GM21786 (cell line): ENCODE data around the gene RNF180.

Experiments
- ATAC-seq: cut with Tn5 transposase; IDR thresholded peaks from one replicate; pipeline ENCODE4 v1.9.1; 2021; ENCODE audit not compliant: unreplicated experiment

The RNF180 gene, protein sequence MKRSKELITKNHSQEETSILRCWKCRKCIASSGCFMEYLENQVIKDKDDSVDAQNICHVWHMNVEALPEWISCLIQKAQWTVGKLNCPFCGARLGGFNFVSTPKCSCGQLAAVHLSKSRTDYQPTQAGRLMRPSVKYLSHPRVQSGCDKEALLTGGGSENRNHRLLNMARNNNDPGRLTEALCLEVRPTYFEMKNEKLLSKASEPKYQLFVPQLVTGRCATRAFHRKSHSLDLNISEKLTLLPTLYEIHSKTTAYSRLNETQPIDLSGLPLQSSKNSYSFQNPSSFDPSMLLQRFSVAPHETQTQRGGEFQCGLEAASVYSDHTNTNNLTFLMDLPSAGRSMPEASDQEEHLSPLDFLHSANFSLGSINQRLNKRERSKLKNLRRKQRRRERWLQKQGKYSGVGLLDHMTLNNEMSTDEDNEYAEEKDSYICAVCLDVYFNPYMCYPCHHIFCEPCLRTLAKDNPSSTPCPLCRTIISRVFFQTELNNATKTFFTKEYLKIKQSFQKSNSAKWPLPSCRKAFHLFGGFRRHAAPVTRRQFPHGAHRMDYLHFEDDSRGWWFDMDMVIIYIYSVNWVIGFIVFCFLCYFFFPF

DNA sequence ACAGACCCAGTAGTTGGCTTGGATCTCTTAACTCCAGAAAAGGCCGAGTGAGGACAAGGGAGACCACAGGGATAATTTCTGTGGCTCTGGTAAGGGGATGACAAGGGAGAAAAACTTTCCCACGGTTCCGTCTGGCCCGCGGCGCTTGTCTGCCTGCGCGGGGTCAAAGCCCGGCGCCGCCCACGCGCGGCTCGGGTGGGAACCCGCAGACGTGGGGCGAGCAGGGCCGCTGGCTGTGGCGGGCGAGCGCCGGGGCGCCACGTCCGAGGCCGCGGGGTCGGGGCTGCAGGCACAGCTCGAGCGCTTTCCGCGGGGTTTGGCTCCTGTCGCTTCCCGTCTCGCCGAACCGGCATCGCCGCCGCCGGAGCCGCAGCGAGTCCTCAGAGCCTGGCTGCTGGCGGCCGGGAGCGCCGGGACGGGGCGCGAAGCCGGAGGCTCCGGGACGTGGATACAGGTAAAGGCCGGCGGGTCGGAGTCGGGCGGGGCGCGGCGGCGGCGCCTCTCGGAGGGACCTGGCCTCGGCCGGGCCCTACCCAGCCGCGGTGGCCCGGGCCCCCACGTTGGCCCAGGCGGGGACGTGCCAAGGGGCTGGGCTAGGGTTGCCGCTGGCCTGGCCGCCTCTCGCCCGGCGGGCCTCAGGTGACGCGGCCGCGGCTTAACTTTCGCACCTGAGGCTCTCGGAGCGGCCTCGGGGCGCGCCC lies at the start of gene RNF180:
Gene RNF180 (plus strand): TSS at position 344 of the 701 bp plus-strand sequence. CDS start 34,965 bp downstream, outside the sequence.
- ATAC-seq = no peak

DNA sequence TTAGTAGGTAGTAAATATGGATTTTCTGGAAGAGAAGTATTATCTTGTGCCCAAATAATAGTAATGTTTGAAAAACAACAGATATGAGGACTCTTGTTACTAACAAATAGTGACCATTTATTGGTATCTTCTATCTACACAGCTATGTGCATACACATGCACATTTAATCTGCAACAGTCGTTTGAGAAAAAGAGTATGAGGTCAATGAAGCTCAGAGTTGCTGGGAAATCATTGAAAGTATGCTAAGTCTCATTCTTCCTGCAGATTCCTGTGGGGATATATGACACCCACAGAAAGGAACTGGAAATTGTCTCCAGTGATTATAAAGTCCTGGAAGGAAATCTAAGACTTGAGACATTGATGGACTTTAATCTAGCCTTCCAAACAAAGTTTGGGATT lies 40.1 kb upstream of the RNF180 start:
- ATAC-seq = no peak

DNA sequence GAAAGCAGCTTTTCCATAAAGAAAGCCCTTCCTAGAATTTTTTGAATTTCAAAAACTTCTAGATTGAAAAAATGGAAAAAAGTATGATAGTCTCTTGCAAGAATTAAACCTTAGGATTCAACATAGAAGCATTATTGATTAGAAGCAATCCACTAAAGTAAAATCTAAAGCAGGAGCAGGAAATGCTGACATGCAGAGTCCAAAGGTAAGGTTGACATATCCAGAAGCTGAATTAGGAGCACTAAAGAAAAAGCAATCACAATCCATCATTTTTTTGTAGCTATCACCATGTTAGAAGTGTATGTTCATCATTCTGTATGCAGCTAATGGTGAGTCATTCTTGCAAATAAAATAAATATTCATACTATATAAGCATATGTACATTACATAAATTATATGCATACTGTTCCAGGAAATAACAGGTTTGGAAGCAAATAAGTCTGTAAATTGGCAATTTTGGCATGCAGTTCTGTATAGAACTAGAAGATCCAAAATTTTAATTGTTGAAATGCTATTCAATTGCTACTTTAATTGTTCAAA lies 39.4 kb upstream of the RNF180 start:
- no peak for ATAC-seq

DNA sequence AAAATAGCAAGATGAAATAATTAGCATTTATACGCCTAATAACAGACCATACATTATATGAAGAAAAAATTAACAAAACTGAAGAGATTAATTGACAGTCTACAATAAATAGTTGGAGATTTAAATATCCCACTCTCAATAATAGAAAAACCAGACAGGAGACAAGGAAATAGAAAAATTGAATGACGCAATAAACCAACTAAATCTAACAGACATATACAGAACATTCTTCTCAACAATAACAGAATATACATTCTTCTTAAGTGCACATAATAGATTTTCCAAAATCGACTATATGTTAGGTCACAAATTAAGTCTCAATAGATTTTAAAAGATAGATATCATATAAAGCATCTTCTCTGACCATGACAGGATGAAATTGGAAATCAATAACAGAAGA lies 25.6 kb upstream of the RNF180 start:
- no peak for ATAC-seq

DNA sequence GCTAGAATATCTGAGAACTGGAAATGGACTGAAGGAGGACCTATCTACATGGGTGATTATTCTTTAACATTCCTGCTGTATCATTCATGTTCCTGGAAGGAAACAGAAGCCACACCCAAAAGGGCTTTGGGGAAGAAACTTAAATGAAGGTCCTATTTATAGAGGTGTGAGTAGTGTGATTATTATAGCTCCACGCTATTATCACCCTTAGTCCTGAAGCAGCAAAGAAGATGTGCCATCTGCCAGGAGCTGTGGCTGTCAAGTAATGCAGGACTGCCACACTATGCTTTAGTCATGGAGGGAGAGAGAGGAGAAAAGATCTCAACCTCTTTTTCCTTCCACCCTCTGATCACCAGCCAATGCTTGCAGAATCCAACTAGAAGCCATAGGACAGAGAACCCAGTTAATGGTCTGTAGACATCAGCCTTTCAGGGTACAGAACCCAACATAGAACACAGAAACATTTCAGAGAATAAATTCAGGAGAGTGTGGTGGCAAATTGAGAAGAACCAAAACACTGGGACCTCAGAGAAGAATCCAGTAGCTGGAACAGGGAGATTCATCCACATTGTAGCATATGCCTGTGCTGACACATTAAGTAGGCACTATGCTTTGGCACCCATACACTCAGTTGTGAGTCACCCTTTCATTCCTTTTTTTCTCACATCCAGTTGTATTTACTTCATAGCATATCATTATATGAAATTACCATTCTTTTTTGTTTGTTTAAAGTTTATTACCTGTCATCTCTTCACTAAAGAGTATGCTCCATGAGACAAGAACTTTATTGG lies 21.0 kb upstream of the RNF180 start:
- ATAC-seq = no peak

DNA sequence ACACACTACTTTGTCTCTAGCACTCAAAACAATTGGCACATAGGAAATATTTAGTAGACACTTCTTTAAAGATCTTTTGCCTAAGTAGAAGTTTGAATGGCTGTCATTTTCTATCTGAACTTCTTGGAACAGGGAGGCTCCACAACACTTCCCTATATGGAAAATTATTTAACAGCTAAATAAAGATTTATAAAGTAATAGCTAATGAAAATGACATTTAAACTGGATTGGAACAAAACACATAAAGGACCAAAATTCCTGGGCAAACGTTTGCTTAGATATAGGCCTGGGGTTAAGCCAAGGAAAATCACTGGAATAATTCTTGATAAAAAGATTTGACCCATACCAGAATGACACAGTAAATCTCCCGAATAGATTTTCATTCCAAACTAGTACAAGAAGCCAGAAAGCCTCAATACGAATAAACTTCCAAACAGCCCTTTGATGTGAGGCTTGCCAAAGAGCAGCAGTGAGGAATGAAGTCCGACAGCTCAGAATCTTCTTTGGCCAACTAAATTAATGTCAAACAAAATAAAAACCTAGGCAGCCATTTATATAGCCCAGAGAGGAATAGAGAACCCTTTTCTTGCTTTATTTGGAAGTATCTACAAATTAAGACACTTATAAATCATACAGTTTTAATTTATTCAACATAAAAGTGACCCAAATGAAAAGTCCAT lies 20.3 kb upstream of the RNF180 start:
- ATAC-seq = no peak

DNA sequence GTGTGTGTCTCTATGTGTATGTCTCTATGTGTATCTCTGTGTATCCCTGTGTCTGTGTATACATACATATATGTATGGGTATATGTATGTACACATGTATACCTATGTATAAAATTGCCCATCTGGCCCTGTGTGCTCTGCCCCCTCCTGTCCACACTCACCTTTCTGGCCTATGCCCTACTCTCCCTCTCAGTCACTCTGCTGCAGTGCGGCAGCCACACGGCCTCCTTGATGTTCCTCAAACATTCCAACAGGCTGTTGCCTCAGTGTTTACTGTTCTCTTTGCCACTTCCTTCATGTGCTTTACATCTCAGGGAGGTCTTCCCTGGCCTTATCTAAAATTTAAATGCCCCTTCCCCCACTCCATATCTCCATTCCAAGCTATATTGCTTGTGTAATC lies 18.3 kb upstream of the RNF180 start:
- no peak for ATAC-seq

DNA sequence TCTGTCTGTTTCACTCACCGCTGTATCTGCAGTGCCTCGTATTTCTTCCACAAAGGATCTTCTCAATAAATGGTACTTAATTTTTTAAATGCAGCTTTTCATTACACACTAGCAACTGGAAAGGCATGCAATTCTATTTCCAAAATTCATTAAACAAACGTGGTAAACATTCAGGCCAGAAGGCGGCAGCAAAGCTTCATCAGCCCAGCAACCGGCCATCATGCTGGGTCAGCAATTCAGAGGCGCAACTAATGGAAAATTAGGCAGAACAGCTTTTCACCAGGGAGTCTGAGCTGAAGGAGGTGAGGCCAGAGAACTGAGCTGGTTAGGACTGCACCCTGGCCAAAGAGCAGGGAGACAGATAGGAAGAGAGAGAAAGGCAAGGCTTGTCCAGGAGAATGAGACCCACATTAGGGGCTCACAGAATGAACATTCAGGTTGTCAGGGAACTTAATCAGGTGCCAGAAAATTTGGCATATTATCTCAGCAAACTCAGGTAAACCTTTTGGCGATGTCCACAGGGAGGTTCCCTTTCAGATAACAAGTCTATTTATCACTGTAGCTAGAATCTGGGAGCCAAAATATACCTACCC lies 17.7 kb upstream of the RNF180 start:
- ATAC-seq = peak; percentile 68

DNA sequence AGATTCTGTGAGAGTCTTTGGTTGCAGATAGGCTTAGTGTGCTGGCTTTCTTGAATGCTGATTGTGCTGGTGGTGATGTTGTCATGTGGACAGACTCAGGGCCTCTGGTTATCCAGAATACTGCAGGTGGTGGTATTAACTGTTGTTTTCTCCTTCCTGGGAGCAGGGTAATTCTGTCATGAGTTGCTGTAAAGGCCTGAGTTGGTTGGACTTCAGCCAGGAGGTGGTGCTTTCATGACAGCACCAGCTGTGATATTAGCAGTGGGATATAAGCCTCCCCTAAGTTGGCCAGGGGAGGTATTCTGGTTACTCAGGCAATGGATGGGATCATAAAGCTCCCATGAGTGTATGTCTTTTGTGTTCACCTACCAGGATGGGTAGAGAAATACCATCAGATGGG lies 16.4 kb upstream of the RNF180 start:
- ATAC-seq = no peak

DNA sequence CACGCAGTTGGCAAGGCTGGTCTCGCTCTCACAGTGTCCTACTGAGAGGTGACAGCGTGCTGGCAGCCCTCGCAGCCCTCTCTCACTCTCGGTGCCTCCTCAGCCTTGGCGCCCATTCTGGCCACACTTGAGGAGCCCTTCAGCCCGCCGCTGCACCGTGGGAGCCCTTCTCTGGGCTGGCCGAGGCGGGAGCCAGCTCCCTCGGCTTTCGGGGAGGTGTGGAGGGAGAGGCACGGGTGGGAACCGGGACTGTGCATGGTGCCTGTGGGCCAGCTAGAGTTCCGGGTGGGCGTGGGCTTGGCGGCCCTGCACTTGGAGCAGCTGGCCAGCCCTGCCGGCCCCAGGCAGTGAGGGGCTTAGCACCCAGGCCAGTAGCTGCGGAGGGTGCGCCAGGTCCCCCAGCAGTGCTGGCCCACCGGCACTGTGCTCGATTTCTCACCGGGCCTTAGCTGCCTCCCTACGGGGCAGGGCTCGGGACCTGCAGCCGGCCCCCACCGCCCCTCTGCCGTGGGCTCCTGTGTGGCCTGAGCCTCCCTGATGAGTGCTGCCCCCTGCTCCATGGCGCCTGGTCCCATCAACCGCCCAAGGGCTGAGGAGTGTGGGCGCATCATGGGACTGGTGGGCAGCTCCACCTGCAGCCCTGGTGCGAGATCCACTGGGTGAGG lies 15.7 kb upstream of the RNF180 start:
- ATAC-seq = no peak

DNA sequence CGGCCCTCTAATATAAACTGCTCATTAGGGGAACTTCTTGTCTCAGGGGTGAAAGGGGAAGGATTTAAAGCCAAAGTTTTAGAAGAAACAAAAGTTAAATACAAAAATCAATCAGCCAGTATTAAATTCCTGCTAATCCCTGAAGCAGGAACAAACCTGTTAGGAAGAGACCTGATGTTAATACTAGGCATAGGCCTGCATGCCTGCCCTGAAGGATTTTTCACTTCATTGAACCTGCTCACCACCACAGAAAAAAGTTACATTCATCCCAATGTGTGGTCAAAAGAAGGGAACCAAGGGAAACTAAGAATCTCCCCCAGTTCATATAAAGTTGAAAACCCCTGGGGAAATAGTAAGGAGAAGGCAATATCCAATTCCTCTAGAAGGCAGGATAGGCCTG lies 9.4 kb upstream of the RNF180 start:
- no peak for ATAC-seq

DNA sequence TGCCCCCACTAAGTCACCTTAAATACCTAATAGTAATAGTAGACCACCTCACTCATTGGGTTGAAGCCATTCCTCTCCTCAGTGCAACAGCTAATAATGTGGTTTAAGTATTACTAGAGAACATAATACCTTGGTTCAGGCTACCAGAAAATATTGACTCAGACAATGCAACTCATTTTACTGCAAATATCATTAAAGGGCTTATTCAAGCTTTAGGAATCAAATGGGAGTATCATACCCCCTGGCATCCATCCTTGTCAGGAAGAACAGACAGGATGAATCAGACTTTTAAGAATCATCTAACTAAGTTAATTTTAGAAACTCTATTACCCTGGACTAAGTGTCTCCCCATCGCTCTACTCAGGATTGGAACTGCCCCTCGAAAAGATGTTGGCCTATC lies 6.8 kb upstream of the RNF180 start:
- ATAC-seq = no peak

DNA sequence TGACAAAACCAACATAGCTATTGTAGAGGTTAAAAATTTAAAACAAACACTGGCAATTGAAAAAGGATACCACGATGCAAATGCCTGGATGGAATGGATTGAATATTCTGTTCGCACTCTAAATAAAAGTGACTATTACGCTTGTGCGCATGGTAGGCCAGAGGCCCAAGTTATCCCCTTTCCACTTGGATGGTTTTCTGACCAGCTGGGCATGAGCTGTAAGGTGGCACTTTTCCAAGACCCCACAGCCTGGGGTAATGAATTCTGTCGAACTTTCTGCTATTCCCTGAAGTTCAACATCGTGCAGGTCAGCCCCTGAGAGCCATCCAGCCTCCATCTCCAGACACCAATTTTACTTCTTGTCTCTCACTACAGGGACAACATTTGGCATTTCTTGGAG lies 5.4 kb upstream of the RNF180 start:
- ATAC-seq = no peak

DNA sequence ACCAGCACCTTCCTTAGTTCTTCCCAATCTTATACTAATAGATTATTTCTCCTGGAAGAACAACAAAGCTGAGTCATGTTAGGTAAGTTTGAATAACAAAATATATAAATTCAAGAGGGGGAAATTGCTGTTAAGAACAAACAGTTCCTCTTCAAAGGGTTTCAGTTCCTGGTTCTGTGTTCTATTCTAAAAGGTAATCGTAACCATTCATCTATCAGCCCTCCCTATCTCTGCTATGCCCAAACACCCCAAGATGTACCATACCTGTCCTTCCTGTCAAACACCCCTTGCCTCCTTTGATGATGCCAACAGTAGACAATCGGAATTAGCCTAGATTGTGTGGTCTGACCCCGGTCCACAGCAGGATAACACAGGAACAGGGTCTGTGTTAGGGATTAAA lies 4.2 kb upstream of the RNF180 start:
- ATAC-seq = peak; percentile 57

DNA sequence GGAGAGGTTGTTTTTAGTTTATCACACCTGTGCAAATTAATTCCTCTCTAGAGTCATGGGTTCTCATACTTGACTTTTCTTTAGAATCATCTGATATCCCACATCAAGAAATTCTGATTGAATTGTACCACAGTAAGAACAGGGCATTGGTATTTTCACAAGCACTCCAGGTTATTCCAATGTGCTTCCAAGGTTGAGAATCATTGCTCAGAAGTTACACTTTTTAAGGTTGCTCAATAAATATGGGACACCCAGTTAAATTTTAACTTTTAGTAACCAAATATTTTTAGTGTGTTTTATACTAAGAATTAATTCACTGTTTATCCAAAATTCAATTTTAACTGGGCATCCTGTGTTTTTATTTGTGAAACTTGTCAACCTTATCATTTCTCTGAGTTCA lies 2.5 kb upstream of the RNF180 start:
- no peak for ATAC-seq

DNA sequence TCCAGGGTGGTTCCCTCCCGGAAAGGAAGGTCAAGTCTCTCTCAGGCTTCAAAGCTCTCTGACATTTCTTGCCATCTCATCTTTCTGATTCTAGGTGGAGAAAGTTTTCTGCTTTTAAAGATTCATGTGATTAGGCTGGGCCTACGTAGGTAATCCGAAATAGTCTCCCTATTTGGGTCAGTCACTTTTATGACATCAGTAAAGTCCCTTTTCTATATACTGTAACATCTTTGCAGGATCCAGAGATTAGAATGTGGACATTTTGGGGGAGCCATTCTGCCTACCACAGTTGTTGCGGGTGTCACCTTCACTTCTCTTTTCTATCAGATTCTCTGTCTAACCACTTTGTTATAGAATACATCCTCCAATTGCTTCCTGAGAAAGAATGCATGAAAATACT lies 1.9 kb upstream of the RNF180 start:
- ATAC-seq = no peak

DNA sequence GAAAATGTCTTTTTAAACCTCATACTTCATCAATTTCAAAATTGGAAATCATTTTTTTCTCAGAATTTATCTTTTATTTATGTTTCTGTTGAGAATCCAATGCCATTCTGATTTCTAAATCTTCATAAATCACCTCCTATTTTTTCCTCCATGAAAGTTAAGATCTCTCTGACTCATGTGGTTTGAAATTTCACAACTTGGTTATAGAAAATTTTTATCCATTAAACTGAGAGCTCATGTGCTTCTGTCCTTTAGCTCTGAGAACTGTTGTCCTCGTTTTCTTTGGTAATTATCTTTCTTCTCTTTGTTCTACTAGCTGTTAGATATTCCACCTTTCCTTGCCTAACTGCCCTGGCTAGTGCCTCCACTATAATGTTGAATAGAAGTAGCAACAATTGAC lies 1.5 kb upstream of the RNF180 start:
- ATAC-seq = no peak

DNA sequence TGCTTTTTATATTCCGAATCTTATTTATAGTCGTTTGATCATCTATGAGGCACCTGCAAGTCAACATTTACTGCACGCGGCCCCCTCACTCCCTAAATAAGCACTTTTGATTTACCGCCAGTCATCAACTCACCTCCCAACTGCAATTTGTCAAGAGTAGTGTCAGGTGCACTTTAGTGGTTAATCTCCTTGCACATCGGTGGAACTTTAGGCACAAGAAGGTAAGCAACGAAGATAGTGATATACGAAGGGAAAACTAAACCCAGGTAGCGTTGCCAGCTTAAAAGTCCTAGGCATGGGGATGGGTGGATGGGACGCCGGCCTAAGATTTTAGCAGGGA lies 513 bp upstream of the RNF180 start:
- ATAC-seq = no peak

DNA sequence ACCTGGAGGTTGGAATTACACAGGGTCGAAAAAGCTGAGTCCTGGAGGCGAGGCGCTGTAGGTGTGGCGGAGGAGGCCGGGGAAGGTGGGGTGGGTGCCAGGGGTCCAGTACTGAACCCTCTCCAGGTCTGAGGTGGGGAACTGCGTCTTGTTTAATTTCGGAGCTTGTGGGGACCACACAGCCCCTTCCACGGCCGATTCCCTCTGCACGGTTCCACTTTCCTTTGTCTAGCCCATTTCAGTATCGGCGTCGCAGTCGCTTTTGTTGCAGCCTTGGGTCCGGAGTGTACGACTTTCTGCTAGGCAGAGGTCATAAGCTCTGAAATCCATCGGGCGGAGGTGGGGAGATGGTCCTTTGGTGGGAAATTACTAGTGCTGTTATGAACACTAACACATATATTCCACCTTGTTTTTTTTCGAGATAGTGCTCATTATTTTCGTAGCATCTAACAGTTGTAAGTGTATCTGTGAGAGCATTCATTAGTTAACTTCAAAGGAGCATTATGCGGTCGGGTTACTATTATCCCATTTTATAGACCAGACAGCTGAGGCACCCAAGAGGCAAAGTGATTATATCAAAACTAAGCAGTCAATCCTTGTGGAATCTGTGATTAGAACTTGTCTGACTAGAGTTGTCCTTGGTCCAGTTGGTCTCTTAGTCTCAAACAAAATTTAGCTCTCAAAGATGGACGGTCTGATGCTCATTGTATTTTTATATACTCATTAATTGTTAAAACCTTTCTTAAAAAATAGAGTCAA lies 737 bp downstream of the RNF180 start:
- ATAC-seq = no peak
